Mononuclear cell (primary cell): ENCODE measurements around the gene CMTM3. TPM values are rescaled to one million over a fixed set of nuclear protein-coding genes. Genes with fewer than 3 reads are reported as not detected.
"Not testable (repeated sequence)": the region's sequence is repeated elsewhere in the genome, so short reads cannot be mapped to it uniquely, and the experiment has no call there.

Experiments used
- H3K27me3 ChIP-seq: 2 replicates; pipeline ENCODE4 v1.6.0; 2011; ENCODE audit warnings: low read length, control low read depth; ENCODE audit not compliant: insufficient read depth
- H3K4me1 ChIP-seq: 2 replicates; pipeline ENCODE4 v1.5.1; 2011; ENCODE audit warnings: mild to moderate bottlenecking, low read length, control low read depth; ENCODE audit not compliant: insufficient read depth
- H3K4me3 ChIP-seq: 2 replicates; pipeline ENCODE4 v1.5.1; 2011; ENCODE audit warnings: mild to moderate bottlenecking, low read length, moderate library complexity
- H3K9me3 ChIP-seq: 2 replicates; pipeline ENCODE4 v1.5.1; 2011; ENCODE audit warnings: low read depth, mild to moderate bottlenecking, control low read depth, low read length
- total RNA-seq: library from RNA; depleted of rRNA; stranded (reverse); fragments of >200 nt; gene quantifications from one replicate; pipeline ENCODE4 v1.2.3, GENCODE V29; 2012

The CMTM3 gene, protein sequence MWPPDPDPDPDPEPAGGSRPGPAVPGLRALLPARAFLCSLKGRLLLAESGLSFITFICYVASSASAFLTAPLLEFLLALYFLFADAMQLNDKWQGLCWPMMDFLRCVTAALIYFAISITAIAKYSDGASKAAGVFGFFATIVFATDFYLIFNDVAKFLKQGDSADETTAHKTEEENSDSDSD
- 47.1 TPM for total RNA-seq

DNA sequence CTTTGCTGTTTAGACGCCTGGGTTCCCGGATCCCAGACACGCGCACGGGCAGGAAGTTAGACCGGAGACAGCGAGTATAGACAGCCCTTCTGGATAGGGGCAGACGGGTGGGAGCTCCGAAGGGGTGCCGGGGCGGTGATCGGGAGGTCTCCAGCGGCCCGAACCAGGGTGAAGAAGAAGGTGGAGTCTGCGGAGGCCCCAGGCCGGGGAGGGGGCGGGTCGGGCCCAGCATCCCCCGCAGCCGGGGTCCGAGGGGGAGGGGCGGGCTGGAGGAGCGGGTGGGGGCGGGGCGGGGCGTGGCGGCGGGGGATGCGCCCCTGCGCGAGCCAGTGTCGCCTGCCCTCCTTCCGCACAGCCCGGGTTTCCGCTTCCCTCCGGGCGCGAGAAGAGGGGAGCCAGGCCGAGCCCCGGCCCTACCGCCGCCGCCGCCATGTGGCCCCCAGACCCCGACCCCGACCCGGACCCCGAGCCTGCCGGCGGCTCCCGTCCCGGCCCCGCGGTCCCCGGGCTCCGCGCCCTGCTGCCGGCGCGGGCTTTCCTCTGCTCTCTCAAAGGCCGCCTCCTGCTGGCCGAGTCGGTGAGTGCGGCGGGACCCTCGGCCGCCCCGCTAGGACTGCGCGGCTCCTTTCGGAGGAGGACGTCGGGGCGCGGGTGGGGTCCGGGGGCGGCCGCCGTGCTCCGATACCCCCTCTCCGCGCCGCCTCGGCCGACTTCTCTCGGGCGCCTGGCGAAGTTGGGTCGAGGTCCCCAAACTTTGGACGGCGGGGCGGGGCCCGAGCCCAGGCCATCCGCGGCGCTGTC is at the start of gene CMTM3:
Gene CMTM3, plus strand, starts transcription at position 329 of the 801 bp plus-strand sequence. Its CDS starts 102 bp downstream, at position 431.
- Histone ChIP-seq H3K27me3 (no peaks in the 10 kb centered on the region), H3K4me3 (peak within 1 kb of the TSS; percentile 62), H3K9me3 (no peaks in the 10 kb centered on the region), H3K4me1 (peaks cover 44% of the 10 kb centered on the region)

- H3K27me3 ChIP-seq: no peaks in the 10 kb centered on the region
- H3K4me3 ChIP-seq: no peak overlapping the region
- peaks cover 52% of the 10 kb centered on the region for H3K4me1 ChIP-seq
- H3K9me3 ChIP-seq: no peaks in the 10 kb centered on the region
Observed at GRCh38 chr16:66560107-66560506, 44.4 kb upstream of the CMTM3 start.

- Histone ChIP-seq H3K27me3 (no peaks in the 10 kb centered on the region), H3K4me3 (no peak overlapping the region), H3K9me3 (no peaks in the 10 kb centered on the region), H3K4me1 (peaks cover 38% of the 10 kb centered on the region)
Observed at GRCh38 chr16:66561381-66562080, 43.0 kb upstream of the CMTM3 start.

GRCh38 chr16:66562409-66562808 is 42.1 kb upstream of the CMTM3 start:
- Histone ChIP-seq H3K9me3 (no peaks in the 10 kb centered on the region), H3K27me3 (no peaks in the 10 kb centered on the region), H3K4me1 (peaks cover 35% of the 10 kb centered on the region), H3K4me3 (no peak overlapping the region)

DNA sequence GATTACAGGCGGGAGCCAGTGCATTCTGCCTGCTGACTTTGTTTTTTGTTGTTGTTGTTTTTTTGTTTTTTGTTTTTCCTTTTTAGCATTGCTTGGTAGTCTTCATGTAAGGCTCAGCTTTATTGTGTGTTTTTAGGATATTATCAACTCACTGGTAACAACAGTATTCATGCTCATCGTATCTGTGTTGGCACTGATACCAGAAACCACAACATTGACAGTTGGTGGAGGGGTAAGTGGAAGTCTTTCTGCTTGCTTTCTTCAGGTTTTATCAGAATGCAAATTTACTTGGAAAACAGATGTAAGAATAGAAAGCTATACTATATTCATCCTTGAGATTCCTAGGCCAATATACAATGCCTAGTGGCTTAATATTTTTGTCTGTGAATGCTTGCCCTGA is 41.5 kb upstream of the CMTM3 start:
- Histone ChIP-seq H3K9me3 (no peaks in the 10 kb centered on the region), H3K27me3 (no peaks in the 10 kb centered on the region), H3K4me3 (no peak overlapping the region), H3K4me1 (peaks cover 35% of the 10 kb centered on the region)

- Histone ChIP-seq H3K4me3 (no peak overlapping the region), H3K27me3 (no peaks in the 10 kb centered on the region), H3K4me1 (peaks cover 34% of the 10 kb centered on the region), H3K9me3 (no peaks in the 10 kb centered on the region)
Observed at GRCh38 chr16:66563574-66564334, 40.8 kb upstream of the CMTM3 start.

GRCh38 chr16:66566051-66566901 is 38.2 kb upstream of the CMTM3 start, which contains the start of gene CMTM1:
Gene CMTM1, plus strand, starts transcription at chr16:66566439. Its CDS starts 75 bp downstream, at chr16:66566514.
- peaks cover 16% of the 10 kb centered on the region for H3K4me1 ChIP-seq
- H3K4me3 ChIP-seq: no peak within 1 kb of the TSS
- no peaks in the 10 kb centered on the region for H3K27me3 ChIP-seq
- H3K9me3 ChIP-seq: no peaks in the 10 kb centered on the region

DNA sequence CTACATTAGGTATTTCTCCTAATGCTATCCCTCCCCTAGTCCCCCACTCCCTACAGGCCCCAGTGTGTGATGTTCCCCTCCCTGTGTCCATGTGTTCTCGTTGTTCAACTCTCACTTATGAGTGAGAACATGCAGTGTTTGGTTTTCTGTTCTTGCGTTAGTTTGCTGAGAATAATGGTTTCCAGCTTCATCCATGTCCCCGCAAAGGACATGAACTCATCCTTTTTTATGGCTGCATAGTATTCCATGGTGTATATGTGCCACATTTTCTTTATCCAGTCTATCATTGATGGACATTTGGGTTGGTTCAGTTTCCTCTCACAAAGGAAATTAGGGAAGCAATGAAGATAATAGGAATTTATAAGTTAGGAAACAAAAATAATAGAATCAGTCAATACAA is 37.2 kb upstream of the CMTM3 start:
- H3K4me1 ChIP-seq, H3K27me3 ChIP-seq, H3K4me3 ChIP-seq, H3K9me3 ChIP-seq: not testable (repeated sequence)

- Histone ChIP-seq H3K9me3 (no peaks in the 10 kb centered on the region), H3K27me3 (no peaks in the 10 kb centered on the region), H3K4me3 (no peak overlapping the region), H3K4me1 (peaks cover 7% of the 10 kb centered on the region)
Observed at GRCh38 chr16:66568355-66568754, 36.1 kb upstream of the CMTM3 start.

DNA sequence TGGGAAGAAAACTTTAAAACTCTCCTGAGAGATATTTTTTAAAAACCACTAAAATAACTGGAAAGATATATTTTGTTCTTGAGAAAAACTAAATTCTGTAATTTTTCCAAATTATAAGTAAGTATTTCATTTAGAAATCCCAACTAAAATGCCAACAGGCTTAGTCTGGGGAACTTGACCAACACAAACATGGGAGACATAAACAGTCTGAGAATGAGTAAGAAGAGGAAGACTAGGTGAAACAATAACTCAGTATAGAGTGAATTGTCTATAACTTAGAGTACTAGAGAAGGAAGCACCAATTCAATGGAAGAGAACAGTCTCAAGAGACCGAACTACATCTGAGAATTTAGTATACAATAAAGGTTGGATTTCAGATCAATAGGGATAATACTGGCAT is 35.4 kb upstream of the CMTM3 start:
- H3K4me3 ChIP-seq: no peak overlapping the region
- H3K9me3 ChIP-seq: no peaks in the 10 kb centered on the region
- H3K4me1 ChIP-seq: peaks cover 7% of the 10 kb centered on the region
- H3K27me3 ChIP-seq: no peaks in the 10 kb centered on the region

GRCh38 chr16:66569827-66570405 is 34.6 kb upstream of the CMTM3 start:
- Histone ChIP-seq H3K27me3 (no peaks in the 10 kb centered on the region), H3K4me3 (no peak overlapping the region), H3K4me1 (peaks cover 7% of the 10 kb centered on the region), H3K9me3 (no peaks in the 10 kb centered on the region)

DNA sequence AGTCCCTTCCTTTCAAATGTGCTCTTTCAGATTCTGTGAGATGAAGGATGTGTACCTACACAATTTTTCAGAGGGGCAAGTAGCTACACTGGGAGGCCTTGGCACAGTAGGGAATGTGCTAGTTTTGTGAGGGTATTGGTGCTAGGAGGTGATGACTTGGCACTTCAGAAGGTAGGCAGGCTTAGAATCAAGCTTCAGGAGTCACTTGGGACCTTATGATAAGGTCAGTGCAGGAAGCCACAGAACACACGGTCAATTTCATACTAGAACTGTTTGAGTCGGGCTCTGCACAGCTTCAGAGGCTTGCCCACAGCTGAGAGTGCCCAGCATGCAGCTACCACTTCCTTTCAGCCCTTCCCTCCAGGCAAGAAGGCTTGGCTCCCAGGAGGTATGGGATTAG is 32.1 kb upstream of the CMTM3 start:
- Histone ChIP-seq H3K4me3 (no peak overlapping the region), H3K4me1 (peaks cover 7% of the 10 kb centered on the region), H3K27me3 (no peaks in the 10 kb centered on the region), H3K9me3 (no peaks in the 10 kb centered on the region)

- Histone ChIP-seq H3K4me3 (no peak overlapping the region), H3K4me1 (peaks cover 15% of the 10 kb centered on the region), H3K27me3 (peaks cover 16% of the 10 kb centered on the region), H3K9me3 (no peaks in the 10 kb centered on the region)
Observed at GRCh38 chr16:66574081-66574480, 30.4 kb upstream of the CMTM3 start.

- no peaks in the 10 kb centered on the region for H3K9me3 ChIP-seq
- no peak overlapping the region for H3K4me3 ChIP-seq
- H3K4me1 ChIP-seq: peaks cover 19% of the 10 kb centered on the region
- peaks cover 21% of the 10 kb centered on the region for H3K27me3 ChIP-seq
Observed at GRCh38 chr16:66574531-66574930, 30.0 kb upstream of the CMTM3 start.
